GM18498 (cell line): ENCODE data around the gene KRTAP6-2.

ENCODE experiments used
- ATAC-seq: cut with Tn5 transposase; IDR thresholded peaks from one replicate; pipeline ENCODE4 v1.9.1; 2021; ENCODE audit warnings: mild to moderate bottlenecking, moderate library complexity; ENCODE audit not compliant: unreplicated experiment

KRTAP6-2 gene

DNA sequence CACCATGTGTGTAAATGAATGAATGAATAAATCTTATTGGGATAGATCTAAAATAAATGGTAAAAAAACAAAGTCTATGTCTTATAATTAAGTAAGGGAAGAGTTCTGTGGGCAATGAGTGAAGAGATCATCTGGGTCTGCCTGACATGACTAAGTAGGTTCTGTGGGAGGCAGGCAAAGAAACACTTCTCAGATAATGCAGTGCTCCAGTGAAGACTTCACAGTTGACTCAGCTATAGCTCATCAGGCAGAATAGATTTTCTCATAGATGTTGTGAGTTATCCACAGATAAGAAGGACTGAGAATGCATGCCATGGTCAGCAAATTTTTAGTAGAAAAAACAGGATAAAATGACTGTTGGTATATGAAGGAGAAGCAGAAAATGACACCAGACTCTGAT, 20.9 kb downstream of the KRTAP6-2 start:
- ATAC-seq, result no peak

GRCh38 chr21:30567617-30568016, 31.1 kb downstream of the KRTAP6-2 start:
- no peak for ATAC-seq

- ATAC-seq, result no peak
Measured at GRCh38 chr21:30563630-30564029, 35.1 kb downstream of the KRTAP6-2 start.

DNA sequence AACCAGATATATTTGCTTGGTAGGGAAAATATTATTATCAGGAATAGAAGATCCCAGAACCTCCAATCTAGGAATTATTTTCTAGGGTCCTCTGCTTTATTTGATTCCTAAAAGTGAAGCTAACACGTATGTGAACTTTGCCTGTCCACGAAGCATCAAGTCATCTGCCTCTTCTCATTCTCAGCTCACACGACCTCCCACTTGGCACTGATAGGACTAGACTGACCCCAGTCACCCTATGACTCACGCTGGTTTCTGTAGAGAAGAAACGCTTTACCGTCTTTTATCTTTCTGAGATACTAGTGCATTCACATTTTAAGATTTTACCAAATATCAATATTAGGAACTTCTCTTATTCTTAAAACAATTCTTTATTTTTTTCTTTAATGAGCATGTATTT, 35.6 kb downstream of the KRTAP6-2 start:
- ATAC-seq, result no peak

GRCh38 chr21:30561957-30562356, 36.7 kb downstream of the KRTAP6-2 start:
- no peak for ATAC-seq

- ATAC-seq, result no peak
Measured at GRCh38 chr21:30561264-30561895, 37.3 kb downstream of the KRTAP6-2 start, which contains the start of gene KRTAP19-7. Gene KRTAP19-7, minus strand, starts transcription at chr21:30561314. Its CDS starts 25 bp downstream, at chr21:30561289.

- no peak for ATAC-seq
Measured at GRCh38 chr21:30555095-30555494, 43.6 kb downstream of the KRTAP6-2 start.

GRCh38 chr21:30552782-30553181, 45.9 kb downstream of the KRTAP6-2 start:
- ATAC-seq, result no peak
